ENCODE data around the gene LRRC3B.

DNA sequence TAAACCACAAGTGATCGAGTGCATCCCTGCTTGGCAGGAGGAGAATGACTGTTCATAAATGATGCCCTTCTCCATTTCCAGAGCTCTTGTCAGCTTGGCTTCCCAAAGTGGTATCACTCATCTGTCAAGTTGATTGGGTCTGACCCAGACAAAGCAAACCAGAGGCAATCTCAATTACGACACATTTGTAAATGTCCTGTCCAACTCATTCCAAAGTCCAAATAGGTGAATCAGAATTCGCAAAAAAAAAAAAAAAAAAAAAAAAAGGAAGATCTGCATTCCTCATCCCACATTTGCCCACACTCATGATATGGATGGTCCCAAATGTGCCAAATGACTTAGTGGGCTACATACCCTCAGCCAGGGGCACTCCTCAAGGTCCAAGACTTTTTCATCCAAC, 91.9 kb downstream of the LRRC3B start:
- TF ChIP-seq, protein P1, sequence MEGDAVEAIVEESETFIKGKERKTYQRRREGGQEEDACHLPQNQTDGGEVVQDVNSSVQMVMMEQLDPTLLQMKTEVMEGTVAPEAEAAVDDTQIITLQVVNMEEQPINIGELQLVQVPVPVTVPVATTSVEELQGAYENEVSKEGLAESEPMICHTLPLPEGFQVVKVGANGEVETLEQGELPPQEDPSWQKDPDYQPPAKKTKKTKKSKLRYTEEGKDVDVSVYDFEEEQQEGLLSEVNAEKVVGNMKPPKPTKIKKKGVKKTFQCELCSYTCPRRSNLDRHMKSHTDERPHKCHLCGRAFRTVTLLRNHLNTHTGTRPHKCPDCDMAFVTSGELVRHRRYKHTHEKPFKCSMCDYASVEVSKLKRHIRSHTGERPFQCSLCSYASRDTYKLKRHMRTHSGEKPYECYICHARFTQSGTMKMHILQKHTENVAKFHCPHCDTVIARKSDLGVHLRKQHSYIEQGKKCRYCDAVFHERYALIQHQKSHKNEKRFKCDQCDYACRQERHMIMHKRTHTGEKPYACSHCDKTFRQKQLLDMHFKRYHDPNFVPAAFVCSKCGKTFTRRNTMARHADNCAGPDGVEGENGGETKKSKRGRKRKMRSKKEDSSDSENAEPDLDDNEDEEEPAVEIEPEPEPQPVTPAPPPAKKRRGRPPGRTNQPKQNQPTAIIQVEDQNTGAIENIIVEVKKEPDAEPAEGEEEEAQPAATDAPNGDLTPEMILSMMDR (conservative IDR thresholded peaks at IDR 0.05; ENCODE audit: low read length), result no peak
- no peak for TF ChIP-seq EZH2phosphoT487 (IDR thresholded peaks at IDR 0.05; ENCODE audit: borderline replicate concordance)
